HG02642 (cell line): ENCODE data around the gene SPAG9.

Experiments used
- ATAC-seq: cut with Tn5 transposase; IDR thresholded peaks from one replicate; pipeline ENCODE4 v1.9.1; 2021; ENCODE audit warnings: mild to moderate bottlenecking; ENCODE audit not compliant: unreplicated experiment, poor library complexity

Gene SPAG9

GRCh38 chr17:51050291-51051033 lies 70.2 kb downstream of the SPAG9 start:
- ATAC-seq, result peak; percentile 86

DNA sequence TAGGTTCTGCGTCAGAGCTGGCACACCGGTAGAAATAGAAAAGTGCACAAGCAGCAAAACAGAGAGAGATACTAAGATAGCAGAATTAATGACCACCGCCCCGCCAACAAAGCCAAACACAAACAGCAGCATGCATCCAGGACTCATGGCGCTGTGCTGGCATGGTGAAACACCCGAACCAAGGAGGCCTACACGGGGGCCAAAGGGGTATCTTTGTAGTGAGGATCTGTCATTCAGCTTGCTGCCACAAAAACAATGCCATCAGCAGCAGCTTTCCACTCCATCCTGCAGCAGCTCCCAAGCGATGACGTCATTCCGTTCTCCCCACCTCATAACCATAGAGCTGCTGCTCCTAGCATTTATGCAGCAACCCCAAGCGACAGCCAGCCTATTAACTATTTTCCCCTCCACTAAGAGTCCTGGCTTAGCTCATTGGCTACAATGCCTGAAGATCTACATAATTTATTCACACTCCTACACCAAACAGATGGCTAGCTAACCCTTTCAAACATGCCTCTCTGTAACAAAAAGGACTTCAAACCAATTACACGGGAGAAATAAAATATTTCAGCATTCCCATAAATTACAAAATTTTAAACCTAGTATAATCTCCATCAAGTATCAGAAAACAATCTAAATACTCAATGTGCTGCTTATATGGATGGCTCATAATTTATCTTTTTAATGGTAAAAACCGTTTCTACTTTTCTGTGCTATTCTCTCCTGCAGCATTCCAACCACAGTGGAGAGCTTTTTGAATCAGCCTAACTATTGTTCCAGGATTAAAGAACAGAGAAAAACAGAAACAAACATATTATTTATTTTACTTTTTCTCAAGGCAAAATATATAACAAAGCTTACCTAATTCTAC lies 73.9 kb downstream of the SPAG9 start:
- no peak for ATAC-seq

DNA sequence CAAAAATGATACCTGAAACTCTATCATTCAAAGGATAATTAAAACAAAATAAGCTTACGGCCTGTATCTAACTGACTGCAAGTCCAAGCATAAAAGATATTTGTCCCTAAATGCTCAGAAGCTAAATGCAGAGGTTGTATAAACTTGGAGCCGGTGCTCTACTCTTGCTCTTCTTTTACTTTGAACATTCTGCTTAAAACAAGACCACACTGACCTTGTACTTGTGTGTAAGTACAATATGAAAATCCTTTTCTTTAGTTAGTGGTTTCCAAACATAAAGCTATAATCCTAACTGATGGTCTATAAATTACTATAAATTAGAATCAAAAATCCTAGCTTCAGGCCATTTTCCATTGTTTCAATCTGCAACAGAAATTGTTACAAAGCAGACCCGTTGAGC lies 74.6 kb downstream of the SPAG9 start:
- ATAC-seq, result no peak

- ATAC-seq, result no peak
These were observed 75.0 kb downstream of the SPAG9 start for GRCh38 chr17:51045621-51046020.

DNA sequence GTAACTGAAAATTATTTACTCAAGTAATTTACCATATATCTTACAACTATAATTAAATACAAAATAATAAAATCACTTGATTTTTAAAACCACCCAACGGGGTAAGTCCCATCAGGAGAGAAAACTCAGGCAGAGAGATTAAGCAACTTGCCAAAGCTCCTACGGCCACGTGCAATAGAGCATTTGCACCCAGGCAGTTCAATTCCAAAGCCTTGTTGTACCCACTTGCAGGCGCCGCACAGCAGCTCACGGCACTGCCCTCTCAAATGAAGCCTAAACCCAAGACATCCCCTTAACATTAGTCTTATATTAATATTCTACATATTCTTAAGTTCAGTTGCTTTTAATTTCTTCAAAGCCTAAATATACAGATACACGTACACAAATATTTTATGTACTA lies 75.7 kb downstream of the SPAG9 start:
- ATAC-seq, result no peak

DNA sequence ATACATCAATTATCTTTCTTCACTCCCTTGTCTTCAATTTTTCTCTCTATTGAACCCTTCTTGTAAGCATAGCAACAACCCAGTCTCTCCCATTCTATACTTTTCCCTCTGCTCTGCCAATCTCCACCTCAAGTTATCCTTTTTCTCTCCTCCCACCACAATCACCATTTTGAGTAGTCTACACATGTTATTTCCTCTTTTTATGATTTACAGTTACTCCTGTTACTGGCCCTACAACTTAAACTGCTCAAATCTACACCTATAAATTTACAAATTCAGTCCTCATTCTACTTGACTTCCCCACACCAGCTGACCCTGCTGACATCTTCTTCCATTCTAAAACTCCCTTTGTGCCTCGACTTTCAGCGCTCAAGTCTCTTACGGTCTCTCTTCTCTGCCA lies 84.6 kb downstream of the SPAG9 start:
- no peak for ATAC-seq

GRCh38 chr17:51035431-51035830 lies 85.2 kb downstream of the SPAG9 start:
- no peak for ATAC-seq

- no peak for ATAC-seq
These were observed 85.9 kb downstream of the SPAG9 start for GRCh38 chr17:51034800-51035199.

DNA sequence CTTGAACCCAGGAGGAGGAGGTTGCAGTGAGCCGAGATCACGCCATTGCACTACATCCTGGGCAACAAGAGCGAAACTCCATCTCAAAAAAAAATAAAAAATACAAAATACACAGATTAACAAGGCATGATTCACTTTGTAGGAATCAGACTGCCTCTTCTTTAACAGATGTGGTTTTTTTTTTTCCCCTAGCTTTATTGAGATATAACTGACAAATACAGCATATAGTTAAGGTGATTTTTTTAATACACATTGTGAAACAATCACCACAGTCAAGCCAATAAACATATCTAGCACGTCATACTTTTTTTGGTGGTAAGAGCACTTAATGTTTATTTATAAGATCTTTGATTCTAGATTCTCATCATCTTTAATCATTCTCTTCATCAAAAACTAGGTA lies 87.8 kb downstream of the SPAG9 start:
- no peak for ATAC-seq

- ATAC-seq, result no peak
These were observed 90.9 kb downstream of the SPAG9 start for GRCh38 chr17:51029568-51030463.

DNA sequence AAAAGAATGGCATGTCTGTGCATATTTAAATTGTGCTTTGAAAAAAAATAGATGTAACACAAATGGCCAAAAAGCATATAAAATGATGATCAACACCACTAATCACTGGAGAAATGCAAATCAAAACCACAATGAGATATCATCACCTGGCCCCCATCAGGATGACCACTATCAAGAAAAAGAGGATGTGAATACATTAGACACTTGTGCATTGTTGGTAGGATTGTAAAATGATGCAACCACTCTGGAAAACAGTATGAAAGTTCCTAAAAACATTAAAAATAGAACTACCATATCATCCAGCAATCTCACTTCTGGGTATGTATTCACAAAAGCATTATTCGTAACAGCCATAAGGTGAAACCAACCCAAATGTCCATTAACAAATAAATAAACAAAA lies 91.5 kb downstream of the SPAG9 start:
- ATAC-seq, result no peak

- ATAC-seq, result no peak
These were observed 92.3 kb downstream of the SPAG9 start for GRCh38 chr17:51028176-51028863.

DNA sequence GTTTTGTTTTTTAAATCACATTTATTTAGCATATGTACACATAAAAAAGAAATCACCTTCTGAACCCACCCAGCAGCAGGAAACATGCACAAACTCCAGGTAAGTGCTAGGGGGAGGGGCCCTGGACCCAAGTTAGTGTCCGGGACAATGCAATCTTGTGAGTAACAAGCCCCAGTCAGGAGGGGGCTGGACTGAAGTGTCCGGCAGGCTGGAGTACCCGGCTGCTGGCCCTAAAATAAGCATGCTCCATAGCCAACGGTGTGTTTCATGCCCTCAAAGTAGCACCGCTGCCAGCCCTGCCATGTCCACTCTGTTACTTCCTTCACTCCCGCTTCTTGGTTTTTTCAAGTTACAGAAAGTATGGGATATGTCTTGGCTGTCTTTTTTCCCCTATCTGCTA lies 102.1 kb downstream of the SPAG9 start:
- ATAC-seq, result no peak

- no peak for ATAC-seq
These were observed 103.4 kb downstream of the SPAG9 start for GRCh38 chr17:51017270-51017669.

DNA sequence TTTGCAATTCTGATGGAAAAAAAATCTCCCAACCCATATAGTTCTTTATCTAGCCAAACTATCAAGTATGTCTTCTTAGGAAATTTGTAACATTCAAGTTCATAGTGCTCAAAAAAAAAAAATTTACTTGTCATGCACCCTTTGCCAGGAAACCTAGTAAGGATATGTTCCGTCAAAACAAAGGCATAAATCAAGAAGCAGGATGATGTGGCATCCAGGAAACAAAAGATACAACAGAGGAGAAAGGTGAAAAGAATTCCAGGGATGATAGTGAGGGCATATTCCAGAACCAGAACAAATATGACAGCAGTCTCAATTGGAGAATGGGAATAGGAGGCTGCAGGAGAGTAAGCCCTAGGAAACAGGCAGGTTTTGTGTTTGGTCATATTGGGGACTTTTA lies 104.6 kb downstream of the SPAG9 start:
- no peak for ATAC-seq

GRCh38 chr17:51015145-51015558 lies 105.5 kb downstream of the SPAG9 start:
- ATAC-seq, result no peak

DNA sequence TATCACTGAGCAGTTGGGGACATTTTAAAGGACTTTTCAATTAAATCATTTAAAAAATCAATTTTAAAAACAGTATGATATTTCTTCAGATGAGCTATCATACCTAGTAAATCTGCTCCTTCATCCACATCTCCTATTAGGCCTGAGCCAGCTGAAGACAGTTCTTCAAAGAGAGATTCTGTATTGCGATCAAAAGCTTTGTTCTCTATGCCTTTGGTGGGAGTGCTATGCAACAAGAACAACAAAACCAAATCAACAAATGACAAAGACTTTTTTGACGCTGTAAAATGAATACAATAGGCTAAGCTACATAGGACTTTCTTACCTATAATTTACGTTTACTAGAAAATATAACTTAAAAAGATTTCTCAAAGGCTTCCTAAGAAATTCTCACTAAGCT lies 106.5 kb downstream of the SPAG9 start:
- no peak for ATAC-seq

DNA sequence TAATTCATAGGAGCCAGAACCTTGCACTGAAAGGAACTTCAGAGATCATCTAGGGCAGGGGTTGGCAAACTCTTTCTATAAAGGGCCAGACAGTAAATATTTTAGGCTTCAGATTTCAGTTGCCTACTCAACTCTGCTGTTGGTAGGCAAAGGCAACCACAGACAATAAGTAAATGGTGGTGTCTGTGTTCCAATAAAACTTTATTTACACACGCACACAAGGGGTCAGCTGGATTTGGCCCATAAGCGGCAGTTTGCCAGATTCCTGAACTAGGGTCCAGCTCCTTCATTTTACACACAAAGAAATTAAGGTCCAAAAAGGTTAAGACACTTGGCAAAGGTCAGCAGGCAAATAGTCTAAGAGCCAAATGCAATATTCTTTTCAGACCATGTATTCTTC lies 107.3 kb downstream of the SPAG9 start:
- no peak for ATAC-seq

- ATAC-seq, result no peak
These were observed 108.1 kb downstream of the SPAG9 start for GRCh38 chr17:51012538-51012937.

- ATAC-seq, result no peak
These were observed 110.4 kb downstream of the SPAG9 start for GRCh38 chr17:51010173-51010675.
